SU-DHL-6 (cell line): ENCODE results near the gene TSKU.

Source experiments
- H2AFZ ChIP-seq: fragments of 200-600 bp; sonication (generic); 2 replicates; pipeline ENCODE4 v1.6.1; 2014; ENCODE audit warnings: low read depth, mild to moderate bottlenecking, moderate library complexity, mixed read lengths, antibody characterized with exemption, low read length; ENCODE audit not compliant: severe bottlenecking
- H3F3A ChIP-seq: fragments of 200-600 bp; shearing (Covaris generic); 2 replicates; pipeline ENCODE4 v1.6.0; 2016; ENCODE audit warnings: antibody characterized with exemption, mild to moderate bottlenecking; ENCODE audit not compliant: insufficient read depth
- H3K27ac ChIP-seq: fragments of 200-600 bp; sonication (generic); 2 replicates; pipeline ENCODE4 v1.5.1; 2016; ENCODE audit warnings: low read depth, mild to moderate bottlenecking, low read length, moderate library complexity, mixed read lengths
- H3K27me3 ChIP-seq: fragments of 200-600 bp; sonication (generic), shearing (Covaris generic); 2 replicates; pipeline ENCODE4 v1.6.0; 2014; ENCODE audit warnings: mild to moderate bottlenecking, low read length
- H3K36me3 ChIP-seq: fragments of 200-600 bp; sonication (generic); 2 replicates; pipeline ENCODE4 v1.6.1; 2014; ENCODE audit warnings: mild to moderate bottlenecking, low read length, mixed read lengths
- H3K4me2 ChIP-seq: fragments of 300-600, 200-600 bp; shearing (Covaris generic), sonication (generic); 2 replicates; pipeline ENCODE4 v1.6.0; 2014; ENCODE audit warnings: low read length, low read depth, mild to moderate bottlenecking; ENCODE audit not compliant: poor library complexity, severe bottlenecking
- H3K4me3 ChIP-seq: fragments of 200-600 bp; sonication (generic); 2 replicates; pipeline ENCODE4 v1.5.1; 2014; ENCODE audit warnings: antibody characterized with exemption, low read length, mild to moderate bottlenecking, mixed read lengths; ENCODE audit not compliant: insufficient read depth, poor library complexity, severe bottlenecking
- H3K79me2 ChIP-seq: fragments of 200-600 bp; sonication (generic); 2 replicates; pipeline ENCODE4 v1.6.1; 2014; ENCODE audit warnings: mild to moderate bottlenecking, low read length, moderate library complexity; ENCODE audit not compliant: insufficient read depth
- H3K9ac ChIP-seq: fragments of 200-600 bp; sonication (generic); 2 replicates; pipeline ENCODE4 v1.7.0; 2014; ENCODE audit warnings: mild to moderate bottlenecking, low read length
- H3K9me2 ChIP-seq: fragments of 200-600 bp; sonication (generic); replicated peaks from 2 replicates; pipeline ENCODE4 v1.6.1; 2014; ENCODE audit warnings: low read length; ENCODE audit not compliant: insufficient read depth
- H3K9me3 ChIP-seq: fragments of 200-600 bp; sonication (generic); 2 replicates; pipeline ENCODE4 v1.6.1; 2014; ENCODE audit warnings: low read length, mixed read lengths; ENCODE audit not compliant: insufficient read depth
- H4K20me1 ChIP-seq: fragments of 200-600 bp; sonication (generic); 2 replicates; pipeline ENCODE4 v1.6.1; 2014; ENCODE audit warnings: low read depth, mild to moderate bottlenecking, antibody characterized with exemption, low read length, moderate library complexity, mixed read lengths
- EZH2phosphoT487 ChIP-seq: fragments of 200-600 bp; sonication (generic), shearing (Covaris generic); conservative IDR thresholded peaks from 2 replicates; pipeline ENCODE4 v1.6.1; 2018; ENCODE audit warnings: mild to moderate bottlenecking, antibody characterized with exemption, low read length, moderate library complexity, mixed read lengths
- TF ChIP-seq, protein P1 (sequence below): fragments of 200-600 bp; sonication (generic); IDR thresholded peaks from one replicate; pipeline ENCODE4 v1.5.1; 2017; ENCODE audit warnings: antibody characterized with exemption, mild to moderate bottlenecking, low read length, moderate library complexity; ENCODE audit not compliant: insufficient read depth, poor library complexity, severe bottlenecking

Gene TSKU

GRCh38 chr11:76844511-76844910, 61.4 kb downstream of the TSKU start:
- TF ChIP-seq EZH2phosphoT487: no peak
- TF ChIP-seq, protein P1, sequence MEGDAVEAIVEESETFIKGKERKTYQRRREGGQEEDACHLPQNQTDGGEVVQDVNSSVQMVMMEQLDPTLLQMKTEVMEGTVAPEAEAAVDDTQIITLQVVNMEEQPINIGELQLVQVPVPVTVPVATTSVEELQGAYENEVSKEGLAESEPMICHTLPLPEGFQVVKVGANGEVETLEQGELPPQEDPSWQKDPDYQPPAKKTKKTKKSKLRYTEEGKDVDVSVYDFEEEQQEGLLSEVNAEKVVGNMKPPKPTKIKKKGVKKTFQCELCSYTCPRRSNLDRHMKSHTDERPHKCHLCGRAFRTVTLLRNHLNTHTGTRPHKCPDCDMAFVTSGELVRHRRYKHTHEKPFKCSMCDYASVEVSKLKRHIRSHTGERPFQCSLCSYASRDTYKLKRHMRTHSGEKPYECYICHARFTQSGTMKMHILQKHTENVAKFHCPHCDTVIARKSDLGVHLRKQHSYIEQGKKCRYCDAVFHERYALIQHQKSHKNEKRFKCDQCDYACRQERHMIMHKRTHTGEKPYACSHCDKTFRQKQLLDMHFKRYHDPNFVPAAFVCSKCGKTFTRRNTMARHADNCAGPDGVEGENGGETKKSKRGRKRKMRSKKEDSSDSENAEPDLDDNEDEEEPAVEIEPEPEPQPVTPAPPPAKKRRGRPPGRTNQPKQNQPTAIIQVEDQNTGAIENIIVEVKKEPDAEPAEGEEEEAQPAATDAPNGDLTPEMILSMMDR: no peak
- no peaks in the 10 kb centered on the region for H3F3A ChIP-seq
- H3K9ac ChIP-seq: no peak overlapping the region
- H3K27me3 ChIP-seq: no peaks in the 10 kb centered on the region
- no peak overlapping the region for H3K4me3 ChIP-seq
- no peaks in the 10 kb centered on the region for H3K36me3 ChIP-seq
- H3K9me3 ChIP-seq: no peaks in the 10 kb centered on the region
- no peaks in the 10 kb centered on the region for H3K79me2 ChIP-seq
- no peaks in the 10 kb centered on the region for H3K9me2 ChIP-seq
- H3K4me2 ChIP-seq: no peak overlapping the region
- no peaks in the 10 kb centered on the region for H4K20me1 ChIP-seq
- no peak overlapping the region for H3K27ac ChIP-seq
- no peak overlapping the region for H2AFZ ChIP-seq

DNA sequence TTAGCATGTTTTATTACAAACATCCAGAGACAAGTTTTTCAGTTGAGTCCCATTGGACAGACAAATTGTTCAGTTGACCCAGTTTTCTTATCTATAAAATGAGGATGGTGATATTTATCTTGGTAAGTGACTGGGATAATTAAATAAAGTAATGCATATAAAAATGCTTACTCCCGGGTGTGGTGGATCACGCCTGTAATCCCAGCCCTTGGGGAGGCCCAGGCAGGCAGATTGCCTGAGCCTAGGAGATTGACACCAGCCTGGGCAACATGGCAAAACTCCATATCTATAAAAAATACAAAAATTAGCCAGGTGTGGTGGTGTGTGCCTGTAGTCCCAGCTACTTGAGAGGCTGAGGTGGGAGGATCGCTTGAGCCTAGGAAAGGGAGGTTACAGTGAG, 61.9 kb downstream of the TSKU start:
- Histone ChIP-seq H3F3A (no peaks in the 10 kb centered on the region), H3K27me3 (no peaks in the 10 kb centered on the region), H3K9ac (no peak overlapping the region), H3K4me2 (no peak overlapping the region), H3K4me3 (no peak overlapping the region), H3K9me3 (no peaks in the 10 kb centered on the region), H3K79me2 (no peaks in the 10 kb centered on the region), H2AFZ (no peak overlapping the region), H3K36me3 (no peaks in the 10 kb centered on the region), H4K20me1 (no peaks in the 10 kb centered on the region), H3K27ac (no peak overlapping the region), H3K9me2 (no peaks in the 10 kb centered on the region)
- TF ChIP-seq, protein P1: no peak
- TF ChIP-seq EZH2phosphoT487: no peak

DNA sequence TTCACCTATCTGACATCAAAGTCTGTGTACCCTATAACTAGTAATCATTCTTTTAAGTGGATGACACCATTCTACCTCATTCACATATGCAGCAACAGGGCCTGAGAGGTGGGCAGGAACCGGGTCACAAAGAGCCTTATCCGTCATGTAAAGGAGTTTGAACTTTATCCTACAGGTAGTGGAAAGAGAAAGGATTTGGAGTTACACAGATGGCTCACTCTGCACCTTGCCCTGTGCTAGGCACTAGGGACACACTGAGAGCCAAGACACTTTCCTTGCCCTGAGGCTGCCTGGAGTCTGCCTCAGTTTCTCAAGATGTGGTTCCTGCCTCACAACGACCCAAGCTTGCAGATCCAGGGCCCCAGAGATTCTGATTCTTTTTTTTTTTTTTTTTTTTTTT, 63.3 kb downstream of the TSKU start:
- no peak overlapping the region for H3K4me3 ChIP-seq
- TF ChIP-seq EZH2phosphoT487: no peak
- TF ChIP-seq, protein P1: no peak

More for the DNA sequence above, 63.3 kb downstream of the TSKU start:
- no peaks in the 10 kb centered on the region for H3K36me3 ChIP-seq
- no peaks in the 10 kb centered on the region for H3K27me3 ChIP-seq
- H2AFZ ChIP-seq: no peak overlapping the region
- H3K27ac ChIP-seq: no peak overlapping the region
- no peak overlapping the region for H3K9ac ChIP-seq
- no peaks in the 10 kb centered on the region for H3K9me2 ChIP-seq
- H3K9me3 ChIP-seq: no peaks in the 10 kb centered on the region
- no peaks in the 10 kb centered on the region for H4K20me1 ChIP-seq
- H3F3A ChIP-seq: no peaks in the 10 kb centered on the region
- H3K79me2 ChIP-seq: no peaks in the 10 kb centered on the region
- H3K4me2 ChIP-seq: no peak overlapping the region
